GM21360 (cell line): ENCODE measurements around the gene PRDM16.

Experiments used
- ATAC-seq: cut with Tn5 transposase; IDR thresholded peaks from one replicate; pipeline ENCODE4 v1.9.1; 2021; ENCODE audit warnings: mild to moderate bottlenecking, moderate library complexity; ENCODE audit not compliant: unreplicated experiment

PRDM16 gene

GRCh38 chr1:3219005-3219790, 150.2 kb downstream of the PRDM16 start:
- no peak for ATAC-seq

- no peak for ATAC-seq
These were observed 150.9 kb downstream of the PRDM16 start for GRCh38 chr1:3219791-3220467.

GRCh38 chr1:3221112-3222041, 152.4 kb downstream of the PRDM16 start:
- ATAC-seq: no peak

GRCh38 chr1:3222042-3222692, 153.2 kb downstream of the PRDM16 start:
- ATAC-seq: no peak

- no peak for ATAC-seq
These were observed 156.7 kb downstream of the PRDM16 start for GRCh38 chr1:3225661-3226060.

- ATAC-seq: no peak
These were observed 157.2 kb downstream of the PRDM16 start for GRCh38 chr1:3226191-3226590.

GRCh38 chr1:3226701-3227350, 157.8 kb downstream of the PRDM16 start:
- no peak for ATAC-seq

GRCh38 chr1:3227351-3227704, 158.3 kb downstream of the PRDM16 start:
- no peak for ATAC-seq

GRCh38 chr1:3227893-3228292, 158.9 kb downstream of the PRDM16 start:
- ATAC-seq: no peak

GRCh38 chr1:3229081-3229725, 160.2 kb downstream of the PRDM16 start:
- ATAC-seq: no peak

- no peak for ATAC-seq
These were observed 161.6 kb downstream of the PRDM16 start for GRCh38 chr1:3230553-3230952.

GRCh38 chr1:3231245-3231644, 162.2 kb downstream of the PRDM16 start:
- no peak for ATAC-seq

GRCh38 chr1:3231826-3232225, 162.8 kb downstream of the PRDM16 start:
- no peak for ATAC-seq

GRCh38 chr1:3233031-3233430, 164.0 kb downstream of the PRDM16 start:
- ATAC-seq: no peak

GRCh38 chr1:3233551-3233950, 164.5 kb downstream of the PRDM16 start:
- no peak for ATAC-seq

GRCh38 chr1:3234281-3234680, 165.3 kb downstream of the PRDM16 start:
- ATAC-seq: no peak

- no peak for ATAC-seq
These were observed 166.0 kb downstream of the PRDM16 start for GRCh38 chr1:3234956-3235355.

GRCh38 chr1:3235496-3235895, 166.5 kb downstream of the PRDM16 start:
- no peak for ATAC-seq

- ATAC-seq: no peak
These were observed 167.4 kb downstream of the PRDM16 start for GRCh38 chr1:3236361-3236760.

- no peak for ATAC-seq
These were observed 168.0 kb downstream of the PRDM16 start for GRCh38 chr1:3236955-3237354.
